ENCODE data around the gene ITGA11. TPM values are rescaled to one million over a fixed set of nuclear protein-coding genes. Genes with fewer than 3 reads are reported as not detected.

Gene ITGA11
- total RNA-seq, 2 experiments from 2014 or later, result 1.7 to 1.8 TPM

DNA sequence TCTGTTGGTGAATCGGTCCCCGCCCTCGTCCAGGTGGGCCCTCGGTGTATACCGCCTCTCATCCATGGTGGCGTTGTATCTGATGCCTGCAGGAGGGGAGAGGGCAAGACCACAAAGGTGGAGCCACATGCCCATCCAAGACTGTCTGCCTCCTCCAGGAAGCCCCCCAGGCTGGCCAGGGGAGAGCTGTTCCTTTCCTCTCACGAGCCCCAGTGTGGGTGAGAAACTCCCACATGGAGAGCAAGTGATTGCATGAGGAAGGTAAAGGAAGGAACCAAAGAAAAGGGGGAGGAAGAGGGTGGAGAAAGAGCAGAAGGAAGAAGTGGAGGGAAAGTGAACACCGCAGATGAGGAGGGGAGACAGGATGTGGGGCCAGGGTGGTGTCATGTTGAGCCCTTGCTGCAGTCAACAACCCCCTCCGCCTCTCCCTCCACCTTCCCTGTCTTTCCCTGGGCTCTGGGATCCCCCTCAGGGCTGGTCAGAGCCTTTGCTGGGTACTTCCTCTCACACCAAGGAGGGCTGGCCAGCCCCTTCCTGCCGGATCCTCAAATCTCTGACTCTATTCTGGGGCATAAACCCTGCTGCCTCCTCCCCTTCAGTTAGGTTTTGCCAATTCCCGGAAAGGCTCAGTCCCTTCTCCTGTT, 105.1 kb downstream of the ITGA11 start:
- Mint-ChIP-seq H3K36me3 (no peaks in the 10 kb centered on the region), H3K4me1 (peaks cover 21% of the 10 kb centered on the region), H3K27ac (no peak overlapping the region), H3K9me3 (no peaks in the 10 kb centered on the region), H3K27me3 (no peaks in the 10 kb centered on the region), H3K4me3 (no peak overlapping the region)
- DNase-seq, result no peak

DNA sequence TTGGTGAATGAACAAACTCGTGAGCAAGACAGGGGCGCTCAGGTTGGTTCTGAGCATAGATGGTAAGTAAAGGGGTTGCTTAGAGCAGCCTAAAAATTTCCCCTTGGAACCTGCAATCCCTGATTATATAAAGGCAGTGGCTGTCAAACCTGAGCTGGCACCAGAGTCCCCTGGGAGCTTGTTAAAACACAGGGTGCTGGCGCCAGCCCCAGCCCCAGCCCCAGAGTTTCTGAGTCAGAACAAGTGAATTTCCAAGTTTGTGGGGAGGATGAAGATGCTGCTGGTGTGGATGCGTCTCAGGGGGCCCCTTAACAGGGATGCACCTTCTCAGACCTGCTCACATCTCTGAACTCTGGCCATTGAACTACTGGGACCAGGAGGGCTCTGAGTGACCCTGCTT, 106.2 kb downstream of the ITGA11 start:
- peaks cover 21% of the 10 kb centered on the region for H3K4me1 Mint-ChIP-seq

DNA sequence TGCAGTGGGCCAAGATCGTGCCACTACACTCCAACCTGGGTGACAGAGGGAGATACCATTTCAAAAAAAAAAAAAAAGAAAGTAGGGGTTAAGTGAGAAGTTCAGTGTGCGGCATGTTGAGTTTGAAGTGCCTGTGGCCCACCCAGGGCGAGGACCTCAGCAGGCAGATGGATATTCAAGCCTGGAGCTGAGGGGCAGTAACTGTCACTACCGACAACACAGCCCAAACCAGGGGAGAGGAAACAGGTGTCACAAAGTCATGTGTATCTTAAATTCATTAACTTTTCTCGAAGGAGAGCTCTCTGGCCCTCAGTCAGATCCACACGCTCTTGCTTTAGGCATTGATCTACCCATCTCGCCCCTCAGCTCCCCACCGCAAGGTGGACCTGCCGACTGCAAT, 109.2 kb downstream of the ITGA11 start:
- H3K27ac Mint-ChIP-seq, result no peak overlapping the region
- peaks cover 10% of the 10 kb centered on the region for H3K4me1 Mint-ChIP-seq
- H3K9me3 Mint-ChIP-seq, result no peaks in the 10 kb centered on the region
- DNase-seq, result no peak
- H3K27me3 Mint-ChIP-seq, result no peaks in the 10 kb centered on the region
- no peak overlapping the region for H3K4me3 Mint-ChIP-seq
- no peaks in the 10 kb centered on the region for H3K36me3 Mint-ChIP-seq

More for the DNA sequence above, 106.2 kb downstream of the ITGA11 start:
- no peak overlapping the region for H3K4me3 Mint-ChIP-seq
- DNase-seq, result no peak
- H3K36me3 Mint-ChIP-seq, result no peaks in the 10 kb centered on the region
- H3K27ac Mint-ChIP-seq, result no peak overlapping the region
- no peaks in the 10 kb centered on the region for H3K27me3 Mint-ChIP-seq
- H3K9me3 Mint-ChIP-seq, result no peaks in the 10 kb centered on the region

DNA sequence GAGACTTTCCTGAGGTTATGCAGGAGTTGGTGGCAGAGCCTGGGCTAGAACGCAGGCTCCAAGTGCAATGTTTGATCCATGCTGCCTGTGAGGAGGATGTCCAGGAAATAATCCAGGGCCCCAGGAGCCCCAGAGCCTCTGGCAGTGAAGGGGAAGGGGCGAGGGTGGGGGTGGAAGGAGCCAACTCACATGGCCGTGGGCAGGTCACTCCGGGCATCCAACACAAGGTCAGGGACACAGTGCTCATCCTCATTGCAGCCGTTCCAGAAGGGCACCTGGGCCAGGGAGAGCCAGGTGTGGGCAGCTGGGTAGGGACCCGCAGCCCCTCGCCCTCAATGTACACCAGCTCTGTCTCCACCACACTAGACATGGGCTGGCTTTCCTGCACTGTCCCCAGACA, 110.7 kb downstream of the ITGA11 start:
- H3K27ac Mint-ChIP-seq, result no peak overlapping the region
- H3K4me3 Mint-ChIP-seq, result no peak overlapping the region
- no peaks in the 10 kb centered on the region for H3K36me3 Mint-ChIP-seq
- DNase-seq, result no peak
- H3K27me3 Mint-ChIP-seq, result no peaks in the 10 kb centered on the region
- peaks cover 2% of the 10 kb centered on the region for H3K4me1 Mint-ChIP-seq
- no peaks in the 10 kb centered on the region for H3K9me3 Mint-ChIP-seq

DNA sequence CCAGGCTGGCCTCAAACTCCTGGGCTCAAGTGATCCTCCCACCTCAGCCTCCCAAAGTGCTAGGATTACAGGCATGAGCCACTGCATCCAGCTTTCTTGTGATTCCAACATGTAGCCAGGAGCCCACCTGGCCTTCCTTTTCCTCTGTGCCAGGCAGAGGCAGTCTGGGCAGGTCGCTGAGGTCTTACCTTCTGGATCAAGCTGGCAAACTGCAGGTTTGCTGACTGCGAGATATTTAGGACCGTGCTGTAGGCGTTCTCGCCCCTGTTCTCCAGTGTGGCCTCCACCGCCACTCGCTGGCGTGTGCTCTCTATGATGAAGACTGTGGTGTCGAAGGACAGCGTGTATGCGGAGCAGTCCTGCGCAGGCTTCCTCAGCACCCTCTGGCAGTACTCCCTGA, 112.0 kb downstream of the ITGA11 start:
- H3K4me3 Mint-ChIP-seq, result no peak overlapping the region
- H3K27me3 Mint-ChIP-seq, result no peaks in the 10 kb centered on the region
- H3K9me3 Mint-ChIP-seq, result no peaks in the 10 kb centered on the region
- no peaks in the 10 kb centered on the region for H3K36me3 Mint-ChIP-seq
- DNase-seq, result no peak
- H3K4me1 Mint-ChIP-seq, result no peaks in the 10 kb centered on the region
- H3K27ac Mint-ChIP-seq, result no peak overlapping the region

DNA sequence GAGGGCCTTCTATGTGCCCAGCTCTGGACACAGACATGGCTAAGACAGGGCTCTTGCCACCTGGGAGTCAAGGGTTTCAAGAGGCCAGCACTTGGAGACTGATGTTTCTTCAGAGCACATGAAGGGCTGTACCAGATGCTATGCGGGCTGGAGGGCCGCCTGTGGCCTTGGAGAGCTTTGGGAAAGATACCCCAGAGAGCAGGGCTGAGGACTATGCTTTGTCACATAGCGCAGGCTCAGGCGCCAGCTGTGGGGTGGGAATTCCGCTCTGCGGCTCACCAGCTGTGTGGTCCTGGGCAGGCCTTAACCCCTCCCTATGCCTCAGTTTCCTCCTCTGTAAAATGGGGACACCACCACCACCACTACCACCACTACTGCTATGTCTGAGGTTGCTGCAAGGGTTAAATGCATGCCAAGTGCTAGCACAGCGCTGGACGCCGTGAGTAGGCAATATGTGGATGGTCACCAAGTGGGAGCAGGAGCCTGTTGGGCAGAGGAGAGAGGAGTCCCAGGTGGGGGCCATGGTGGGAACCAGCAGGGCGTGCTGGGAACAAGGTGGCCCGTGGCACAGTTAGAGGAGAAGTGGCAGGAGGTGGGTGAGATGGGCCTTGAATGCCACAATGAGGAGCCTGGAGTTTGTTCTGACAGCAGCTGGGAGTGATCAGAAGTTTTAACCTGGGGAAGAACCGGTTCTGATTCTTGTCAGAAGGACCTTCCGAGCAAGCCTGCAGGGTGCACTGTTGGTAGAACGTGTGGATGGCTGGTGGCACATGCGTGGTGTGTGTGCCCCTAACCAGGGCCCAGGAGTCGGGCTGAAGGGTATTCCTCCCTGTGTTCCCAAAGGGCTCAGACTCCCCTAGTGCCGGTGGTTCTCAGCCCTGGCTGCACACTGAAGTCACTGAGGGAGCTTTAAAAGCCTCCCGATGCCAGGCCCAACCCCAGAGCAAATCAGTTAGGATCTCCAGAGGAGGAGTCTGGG, 112.7 kb downstream of the ITGA11 start:
- H3K27me3 Mint-ChIP-seq, result no peaks in the 10 kb centered on the region
- H3K9me3 Mint-ChIP-seq, result no peaks in the 10 kb centered on the region
- no peak for DNase-seq
- H3K4me3 Mint-ChIP-seq, result no peak overlapping the region
- H3K4me1 Mint-ChIP-seq, result no peaks in the 10 kb centered on the region
- no peaks in the 10 kb centered on the region for H3K36me3 Mint-ChIP-seq
- H3K27ac Mint-ChIP-seq, result no peak overlapping the region

DNA sequence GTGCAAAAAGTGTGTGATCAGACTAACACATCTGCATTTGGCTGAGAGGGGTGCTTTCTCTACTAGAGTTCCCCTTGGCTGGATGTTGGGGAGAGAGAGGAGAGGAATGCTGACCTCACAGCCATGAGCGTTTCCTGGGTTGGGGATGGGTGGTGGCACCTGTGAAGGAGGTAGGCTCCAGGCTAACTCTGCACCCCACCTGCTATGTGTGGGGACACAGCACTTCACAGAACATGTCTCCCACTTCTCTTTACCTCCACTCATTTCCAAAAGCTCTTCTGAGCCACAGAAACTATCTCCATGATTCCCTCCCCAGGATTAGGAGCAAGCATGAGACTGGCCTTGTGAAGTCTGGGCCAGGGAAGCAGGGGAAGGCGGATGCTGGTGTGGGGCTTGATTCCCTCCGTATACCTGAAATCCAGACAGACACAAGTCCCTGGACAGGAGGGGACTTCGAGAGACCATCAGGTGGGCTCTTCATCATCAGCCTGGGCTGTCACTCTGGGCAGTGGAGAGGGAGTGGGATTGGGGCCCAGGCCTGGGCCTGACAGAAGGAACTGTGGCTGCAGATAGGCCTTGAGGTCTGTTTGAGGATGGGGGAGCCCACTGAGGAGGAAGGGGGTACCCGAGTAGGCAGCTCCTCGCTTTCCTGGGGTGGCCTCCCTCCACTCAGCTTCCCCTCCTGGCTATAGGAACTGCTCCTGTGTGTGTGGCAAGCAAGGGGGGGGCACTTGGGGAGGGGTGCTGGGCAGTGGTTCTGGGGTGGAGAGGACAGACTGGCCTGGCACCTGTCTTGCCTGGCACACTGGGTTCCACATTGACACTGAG, 113.7 kb downstream of the ITGA11 start:
- no peaks in the 10 kb centered on the region for H3K9me3 Mint-ChIP-seq
- no peak overlapping the region for H3K27ac Mint-ChIP-seq
- no peak for DNase-seq
- H3K27me3 Mint-ChIP-seq, result no peaks in the 10 kb centered on the region
- H3K36me3 Mint-ChIP-seq, result no peaks in the 10 kb centered on the region
- H3K4me3 Mint-ChIP-seq, result no peak overlapping the region
- H3K4me1 Mint-ChIP-seq, result no peaks in the 10 kb centered on the region

DNA sequence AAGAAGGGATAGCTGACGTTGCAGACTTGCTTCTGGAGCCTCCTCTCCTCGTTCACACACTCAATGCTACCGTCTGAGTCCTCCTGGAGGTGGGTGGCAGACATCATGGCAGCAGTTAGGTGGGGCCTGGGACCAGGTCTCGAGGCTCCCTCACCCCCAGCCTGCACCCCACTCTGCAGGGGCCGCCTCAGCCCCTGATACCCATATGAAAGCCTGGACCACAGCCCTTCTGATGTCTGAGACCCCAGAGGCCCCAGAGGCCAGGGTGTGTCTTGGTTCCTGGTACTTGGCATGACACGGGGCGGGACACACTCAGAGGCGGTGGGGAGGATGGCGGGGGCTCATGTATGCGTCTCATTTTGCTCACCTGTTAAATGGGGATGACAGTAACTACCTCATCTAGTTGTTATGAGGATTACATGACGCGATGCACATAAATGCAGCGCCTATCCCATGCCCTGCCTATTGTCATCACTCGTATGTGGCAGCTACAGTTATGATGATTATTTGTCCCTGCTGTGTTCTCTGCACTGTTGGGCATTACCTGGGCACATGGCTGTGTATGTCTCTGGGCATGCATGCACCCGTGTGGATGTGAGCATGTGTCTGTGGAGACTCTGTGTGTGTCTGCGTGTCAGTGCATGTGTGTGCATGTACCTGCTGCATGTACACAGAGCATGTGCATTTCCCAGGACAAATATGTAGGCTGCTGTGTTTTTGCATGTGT, 114.5 kb downstream of the ITGA11 start:
- DNase-seq, result no peak
- no peaks in the 10 kb centered on the region for H3K9me3 Mint-ChIP-seq
- no peaks in the 10 kb centered on the region for H3K4me1 Mint-ChIP-seq
- H3K27me3 Mint-ChIP-seq, result no peaks in the 10 kb centered on the region
- no peak overlapping the region for H3K4me3 Mint-ChIP-seq
- H3K27ac Mint-ChIP-seq, result no peak overlapping the region
- H3K36me3 Mint-ChIP-seq, result no peaks in the 10 kb centered on the region

DNA sequence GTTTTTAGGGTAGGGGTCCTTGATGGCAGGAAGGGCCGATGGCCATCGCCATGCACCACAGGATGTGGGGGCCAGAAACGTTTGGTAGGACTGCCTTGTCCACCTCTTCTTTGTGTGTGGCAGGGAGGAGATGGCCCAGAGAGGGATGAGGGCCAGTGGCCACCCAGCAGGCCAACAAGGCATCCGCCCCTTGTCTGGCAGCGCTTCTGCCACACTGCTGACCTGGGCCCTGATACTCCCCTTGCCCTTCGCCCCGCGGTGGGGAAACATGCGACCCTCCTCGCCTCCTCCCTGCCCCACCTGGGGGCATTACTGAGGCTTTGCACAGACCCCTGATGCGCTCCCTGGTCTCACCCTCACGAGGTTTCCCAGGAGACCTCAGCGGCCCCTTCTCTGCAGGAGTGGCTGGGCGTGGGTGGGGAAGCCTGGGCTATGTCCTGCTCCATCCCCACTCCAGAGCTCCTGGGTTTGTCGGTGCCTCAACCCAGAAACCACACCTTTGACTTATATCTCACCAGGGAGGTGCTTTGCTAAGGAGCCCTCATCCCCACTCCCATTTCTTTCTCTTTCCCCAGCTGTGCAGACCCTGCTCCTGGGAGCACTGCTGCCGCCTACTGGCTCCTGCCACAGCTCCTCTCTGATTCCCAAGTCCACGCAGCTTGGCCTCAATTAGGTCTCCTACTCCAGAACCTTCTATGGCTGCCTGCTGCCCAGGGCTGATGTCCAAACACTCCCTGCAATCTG, 115.7 kb downstream of the ITGA11 start:
- no peaks in the 10 kb centered on the region for H3K36me3 Mint-ChIP-seq
- H3K27ac Mint-ChIP-seq, result no peak overlapping the region
- H3K4me1 Mint-ChIP-seq, result no peaks in the 10 kb centered on the region
- no peak overlapping the region for H3K4me3 Mint-ChIP-seq
- H3K27me3 Mint-ChIP-seq, result no peaks in the 10 kb centered on the region
- DNase-seq, result no peak
- no peaks in the 10 kb centered on the region for H3K9me3 Mint-ChIP-seq

DNA sequence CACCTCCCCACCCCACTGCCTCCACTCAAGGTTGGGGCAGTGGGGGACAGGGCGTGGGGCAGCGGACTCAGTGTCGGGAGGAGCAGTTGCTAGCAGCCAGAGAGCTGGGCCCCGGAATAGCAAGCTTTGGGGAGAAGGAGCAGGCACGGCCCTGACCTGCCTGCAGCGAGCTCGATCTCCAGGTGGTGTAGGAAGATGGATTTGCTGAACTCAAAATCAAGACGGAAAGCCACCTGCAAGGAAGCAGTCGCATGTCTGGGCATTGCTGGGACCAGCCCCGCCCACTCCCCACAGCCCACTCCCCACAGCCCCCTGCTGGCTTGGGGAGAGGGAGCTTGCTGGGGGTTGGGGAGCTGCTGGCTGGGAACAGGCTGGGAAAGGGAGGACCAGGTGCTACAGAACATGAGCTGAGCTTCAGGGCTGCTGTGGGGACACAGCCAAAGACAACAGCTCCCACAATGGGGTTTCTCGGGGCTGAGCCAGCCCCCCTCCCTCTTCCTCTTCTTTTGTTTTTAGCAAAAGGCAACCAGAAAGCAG, 116.4 kb downstream of the ITGA11 start:
- Mint-ChIP-seq H3K27ac (no peak overlapping the region), H3K27me3 (no peaks in the 10 kb centered on the region)
- no peak for DNase-seq

DNA sequence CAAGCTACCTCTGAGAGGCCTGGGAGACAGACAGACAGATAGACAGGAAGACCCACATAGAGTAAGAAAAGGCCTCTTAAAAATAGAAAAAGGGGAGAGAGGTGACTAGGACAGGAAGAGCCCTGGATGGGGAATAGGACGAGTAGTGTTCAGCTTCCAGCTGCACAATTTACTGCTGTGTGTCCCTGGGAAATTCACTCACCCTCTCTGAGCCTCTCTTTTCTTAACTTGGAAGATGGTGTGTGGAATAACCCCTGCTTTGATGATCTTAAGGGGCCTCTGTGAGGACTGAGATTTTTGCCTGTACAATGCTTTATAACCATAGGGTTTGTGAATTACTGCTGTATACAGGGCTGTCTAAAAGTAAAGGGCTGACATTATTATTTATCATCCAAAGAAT, 116.9 kb downstream of the ITGA11 start:
- H3K27me3 Mint-ChIP-seq, result no peaks in the 10 kb centered on the region
- DNase-seq, result no peak
- no peaks in the 10 kb centered on the region for H3K9me3 Mint-ChIP-seq
- no peaks in the 10 kb centered on the region for H3K4me1 Mint-ChIP-seq
- no peak overlapping the region for H3K4me3 Mint-ChIP-seq
- no peaks in the 10 kb centered on the region for H3K36me3 Mint-ChIP-seq
- no peak overlapping the region for H3K27ac Mint-ChIP-seq

More for the DNA sequence above, 116.4 kb downstream of the ITGA11 start:
- no peaks in the 10 kb centered on the region for H3K36me3 Mint-ChIP-seq
- H3K4me1 Mint-ChIP-seq, result no peaks in the 10 kb centered on the region
- no peaks in the 10 kb centered on the region for H3K9me3 Mint-ChIP-seq
- H3K4me3 Mint-ChIP-seq, result no peak overlapping the region

DNA sequence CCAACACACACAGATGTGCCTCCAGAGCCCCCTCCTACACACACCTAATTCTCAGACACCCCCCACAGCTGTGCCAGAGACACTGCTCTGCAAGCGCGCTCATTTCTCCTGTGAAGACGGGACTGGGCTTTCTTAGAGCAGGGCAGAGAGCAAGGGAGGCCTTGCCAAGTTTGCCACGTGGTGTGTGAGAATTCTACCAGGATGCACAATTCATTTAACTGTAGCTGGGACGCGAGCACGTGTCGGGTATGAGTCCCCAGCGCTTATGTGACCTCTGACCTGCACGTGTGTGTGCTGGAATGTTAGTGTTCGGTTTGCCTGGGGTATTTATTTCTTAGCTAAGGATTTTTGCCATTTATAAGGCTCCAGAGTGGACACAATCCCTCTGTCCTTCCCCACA, 117.4 kb downstream of the ITGA11 start:
- H3K4me3 Mint-ChIP-seq, result no peak overlapping the region
- no peaks in the 10 kb centered on the region for H3K4me1 Mint-ChIP-seq
- H3K36me3 Mint-ChIP-seq, result no peaks in the 10 kb centered on the region
- no peaks in the 10 kb centered on the region for H3K27me3 Mint-ChIP-seq
- H3K9me3 Mint-ChIP-seq, result no peaks in the 10 kb centered on the region
- no peak for DNase-seq
- H3K27ac Mint-ChIP-seq, result no peak overlapping the region

DNA sequence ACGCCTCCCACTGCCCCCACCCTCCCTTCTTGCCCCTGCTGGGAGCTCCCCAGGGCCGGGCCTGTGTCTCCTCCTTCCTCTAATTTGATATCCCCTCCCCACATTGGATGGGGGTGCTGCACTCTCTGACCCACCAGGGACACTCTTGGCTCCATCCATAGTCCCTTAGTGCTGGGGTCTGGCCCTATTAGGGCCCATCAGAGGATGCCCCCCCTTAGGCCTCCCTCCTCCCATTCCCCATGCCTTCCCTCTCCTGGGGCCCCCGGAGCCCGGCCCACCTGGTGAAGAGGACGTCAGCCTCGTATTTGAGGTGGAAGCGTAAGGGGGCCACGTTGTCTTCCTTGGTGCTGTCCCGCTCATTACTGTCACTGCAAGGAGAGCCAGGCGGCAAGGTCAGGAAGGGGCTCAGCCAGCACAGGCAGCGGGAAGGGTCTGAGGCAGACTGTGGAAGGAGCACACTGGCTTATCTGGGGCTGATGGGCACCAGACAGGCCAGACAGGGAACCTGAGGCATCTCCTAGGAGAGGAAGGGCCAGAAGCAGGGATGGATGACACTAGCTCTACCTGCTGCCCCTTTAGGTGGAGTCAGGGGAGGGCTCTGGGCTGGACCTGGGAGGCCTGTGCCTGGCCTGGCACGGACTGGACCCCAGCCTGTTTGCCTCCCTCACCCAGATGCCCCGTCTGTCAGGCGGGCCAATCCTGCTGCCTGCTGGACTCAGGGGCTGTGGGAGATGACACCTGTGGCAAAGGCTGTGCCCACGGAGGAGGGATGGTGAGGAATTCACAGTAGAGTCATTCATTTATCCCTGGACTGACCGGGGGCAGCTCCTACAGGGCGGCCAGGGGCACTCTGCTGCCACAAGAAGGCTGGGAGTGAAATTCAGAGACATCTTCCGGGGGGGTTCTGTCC, 118.2 kb downstream of the ITGA11 start:
- Mint-ChIP-seq H3K36me3 (no peaks in the 10 kb centered on the region), H3K27ac (no peak overlapping the region), H3K4me3 (no peak overlapping the region), H3K27me3 (no peaks in the 10 kb centered on the region), H3K9me3 (no peaks in the 10 kb centered on the region), H3K4me1 (no peaks in the 10 kb centered on the region)
- DNase-seq, result no peak
